Astrocyte of the cerebellum (primary cell): ENCODE data around the gene RBMS3.

Source experiments
- DNase-seq: peaks from one replicate; pipeline ENCODE4 v3.0.0-alpha.2; 2011; ENCODE audit warnings: low read depth
- H3K4me3 ChIP-seq: 2 replicates; pipeline ENCODE4 v1.5.1; 2011; ENCODE audit warnings: mild to moderate bottlenecking, low read depth, low read length, moderate library complexity
- CTCF ChIP-seq: IDR thresholded peaks from 2 replicates; pipeline ENCODE4 v1.5.1; 2012; ENCODE audit warnings: low read length, low read depth, moderate library complexity, mild to moderate bottlenecking; ENCODE audit errors: missing control alignments
- in situ Hi-C: cut with HindIII; loops from 2 replicates; pipeline ENCODE4 v1.10.0; 2017; ENCODE audit warnings: low sequenced_read_pairs

RBMS3 gene

GRCh38 chr3:29758434-29759322 is 477.8 kb downstream of the RBMS3 start:
- DNase-seq: peak; percentile 83
- H3K4me3 ChIP-seq: no peak overlapping the region
- in situ Hi-C loops: no loop called here
- TF ChIP-seq CTCF: no peak

GRCh38 chr3:29759411-29760225 is 478.7 kb downstream of the RBMS3 start:
- in situ Hi-C loops: loop anchor here (5.0 kb wide), 1 partner anchor 862 kb away; no protein-coding TSS in a partner anchor
- no peak for DNase-seq
- no peak for TF ChIP-seq CTCF
- no peak overlapping the region for H3K4me3 ChIP-seq

GRCh38 chr3:29760226-29760685 is 479.4 kb downstream of the RBMS3 start:
- in situ Hi-C loops: loop anchor here (5.0 kb wide), 1 partner anchor 863 kb away; no protein-coding TSS in a partner anchor
- DNase-seq: no peak
- no peak for TF ChIP-seq CTCF
- H3K4me3 ChIP-seq: no peak overlapping the region

GRCh38 chr3:29761517-29761916 is 480.6 kb downstream of the RBMS3 start:
- TF ChIP-seq CTCF: no peak
- in situ Hi-C loops: loop anchor here (5.0 kb wide), 1 partner anchor 864 kb away; no protein-coding TSS in a partner anchor
- H3K4me3 ChIP-seq: no peak overlapping the region
- DNase-seq: no peak

GRCh38 chr3:29763115-29763514 is 482.2 kb downstream of the RBMS3 start:
- no peak overlapping the region for H3K4me3 ChIP-seq
- in situ Hi-C loops: loop anchor here (5.0 kb wide), 1 partner anchor 866 kb away; no protein-coding TSS in a partner anchor
- no peak for TF ChIP-seq CTCF
- no peak for DNase-seq

GRCh38 chr3:29764041-29764440 is 483.2 kb downstream of the RBMS3 start:
- in situ Hi-C loops: loop anchor here (5.0 kb wide), 1 partner anchor 867 kb away; no protein-coding TSS in a partner anchor
- TF ChIP-seq CTCF: no peak
- no peak overlapping the region for H3K4me3 ChIP-seq
- peak; percentile 49 for DNase-seq
